GM10248 (cell line): ENCODE results near the gene PARP8.

Experiments
- CTCF ChIA-PET: fragments of 300-600 bp; sonication (Branson Sonifier 250); formaldehyde crosslinking; extraction: SDS; loops from one replicate; lab custom pipeline; 2021; ENCODE audit warnings: antibody characterized with exemption; lab: Yijun Ruan, JAX
- POLR2A ChIA-PET: fragments of 350-650 bp; sonication (Branson Sonifier 250); formaldehyde crosslinking; extraction: SDS; loops from one replicate; lab custom pipeline; 2020; ENCODE audit warnings: antibody characterized with exemption; lab: Yijun Ruan, JAX
- DNase-seq: peaks from one replicate; pipeline ENCODE4 v3.0.0; 2012; ENCODE audit errors: extremely low spot score
- CTCF ChIP-seq: IDR thresholded peaks from 2 replicates; pipeline ENCODE4 v1.5.1; 2012; ENCODE audit warnings: mild to moderate bottlenecking, low read depth; ENCODE audit errors: extremely low read depth, missing control alignments, control extremely low read depth

PARP8 gene

GRCh38 chr5:50724262-50724661, 57.8 kb downstream of the PARP8 start:
- ChIA-PET POLR2A (no interaction called here), CTCF (interaction anchor here (0.7 to 1.7 kb wide), 5 partner anchors 11 to 40 kb away, joined by 3 to 4 read pairs (median 3); no protein-coding TSS in a partner anchor)
- TF ChIP-seq CTCF: no peak
- DNase-seq: no peak

- no peak for DNase-seq
- no peak for TF ChIP-seq CTCF
- CTCF ChIA-PET: interaction anchor here (1.2 to 3.2 kb wide), 3 partner anchors 9 to 15 kb away, joined by 3 to 14 read pairs (median 6); no protein-coding TSS in a partner anchor
- POLR2A ChIA-PET: no interaction called here
Observed at GRCh38 chr5:50725800-50726474, 59.5 kb downstream of the PARP8 start.

GRCh38 chr5:50726475-50727148, 60.2 kb downstream of the PARP8 start:
- no peak for TF ChIP-seq CTCF
- no peak for DNase-seq
- CTCF ChIA-PET: interaction anchor here (1.2 to 3.2 kb wide), 3 partner anchors 9 to 15 kb away, joined by 3 to 14 read pairs (median 6); no protein-coding TSS in a partner anchor
- POLR2A ChIA-PET: no interaction called here

- no peak for DNase-seq
- ChIA-PET POLR2A (no interaction called here), CTCF (interaction anchor here (3.2 kb wide), 1 partner anchor 11 kb away, joined by 14 read pairs; no protein-coding TSS in a partner anchor)
- no peak for TF ChIP-seq CTCF
Observed at GRCh38 chr5:50727149-50727496, 60.7 kb downstream of the PARP8 start.

GRCh38 chr5:50727845-50728244, 61.4 kb downstream of the PARP8 start:
- ChIA-PET POLR2A (no interaction called here), CTCF (interaction anchor here (3.2 kb wide), 1 partner anchor 10 kb away, joined by 14 read pairs; no protein-coding TSS in a partner anchor)
- TF ChIP-seq CTCF: no peak
- DNase-seq: no peak

- CTCF ChIA-PET: interaction anchor here (1.0 to 2.4 kb wide), 2 partner anchors 12 to 13 kb away, joined by 3 to 5 read pairs; no protein-coding TSS in a partner anchor
- no peak for DNase-seq
- TF ChIP-seq CTCF: no peak
- POLR2A ChIA-PET: no interaction called here
Observed at GRCh38 chr5:50730336-50730735, 63.9 kb downstream of the PARP8 start.
